ENCODE measurements around the gene PLIN3. TPM values are rescaled to one million over a fixed set of nuclear protein-coding genes. Genes with fewer than 3 reads are reported as not detected.
A peak's percentile ranks its signal among the peaks of the same experiment; 100 is the strongest.

The PLIN3 gene
- total and polyA plus RNA-seq, 9 of the 15 experiments (the other 6 are each of a cell fraction or from before 2014, with no cell fraction given), result 7.5 to 75.6 (median 43.1) TPM

DNA sequence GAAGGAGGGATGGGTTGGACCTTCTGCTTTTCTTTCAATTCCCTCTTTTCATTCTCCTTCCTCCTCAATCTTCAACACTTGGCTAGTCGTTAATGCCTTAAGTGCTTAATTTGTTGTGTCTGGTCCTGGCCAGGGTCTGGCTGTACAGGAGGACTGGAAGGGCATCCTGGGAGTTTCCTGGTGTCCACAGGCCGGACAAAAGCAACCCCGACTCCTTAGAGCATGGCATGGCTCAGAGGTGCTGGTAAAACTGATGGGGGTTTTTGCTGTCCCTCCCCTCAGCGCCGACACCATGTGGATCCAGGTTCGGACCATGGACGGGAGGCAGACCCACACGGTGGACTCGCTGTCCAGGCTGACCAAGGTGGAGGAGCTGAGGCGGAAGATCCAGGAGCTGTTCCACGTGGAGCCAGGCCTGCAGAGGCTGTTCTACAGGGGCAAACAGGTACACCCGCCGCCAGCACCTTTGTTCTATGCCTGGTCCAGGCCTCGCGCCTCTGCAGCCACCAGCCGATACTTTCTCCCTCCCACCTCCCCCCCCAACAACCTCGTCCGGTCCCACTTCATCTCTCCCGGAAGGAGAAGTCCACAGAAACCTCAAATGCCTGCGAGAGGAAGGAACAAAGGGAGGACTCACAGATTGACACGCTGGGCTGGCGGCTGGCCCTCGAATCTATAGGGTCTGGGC, 43.3 kb upstream of the PLIN3 start (continued):
- no peak for TF ChIP-seq ZKSCAN1 (IDR thresholded peaks at IDR 0.05; ENCODE audit: low read depth, low read length)
- no peak for TF ChIP-seq MYC (IDR thresholded peaks at IDR 0.05; ENCODE audit: low read depth, low read length)
- no peak for TF ChIP-seq MYC (CRISPR knock-in tag; IDR thresholded peaks at IDR 0.05; ENCODE audit: borderline replicate concordance, low read depth)
- no peak for TF ChIP-seq RAD21 (CRISPR knock-in tag; conservative IDR thresholded peaks at IDR 0.05 in 1 of 2, IDR thresholded peaks at IDR 0.05 in 1 of 2)
- no peak for TF ChIP-seq MCM2 (IDR thresholded peaks at IDR 0.05; ENCODE audit: low read depth)
- TF ChIP-seq COPS2 (conservative IDR thresholded peaks at IDR 0.05), result no peak
- no peak for TF ChIP-seq HDAC3 (IDR thresholded peaks at IDR 0.05; ENCODE audit: borderline replicate concordance, partially characterized antibody)
- no peak for TF ChIP-seq PTTG1 (tag; IDR thresholded peaks at IDR 0.05; ENCODE audit: low read depth)
- TF ChIP-seq BDP1 (IDR thresholded peaks at IDR 0.05; ENCODE audit: insufficient read depth, insufficient read length), result no peak
- TF ChIP-seq SREBF2 (CRISPR knock-in tag; IDR thresholded peaks at IDR 0.05), result no peak
- no peak for TF ChIP-seq TFAM (CRISPR knock-in tag; conservative IDR thresholded peaks at IDR 0.05)
- TF ChIP-seq NR1H2 (CRISPR knock-in tag; IDR thresholded peaks at IDR 0.05), result no peak
- TF ChIP-seq SRSF7 (optimal IDR thresholded peaks at IDR 0.05; ENCODE audit: low read depth, low read length), result no peak
- no peak for TF ChIP-seq CEBPZ (IDR thresholded peaks at IDR 0.05; ENCODE audit: borderline replicate concordance, low read depth, low read length)
- no peak for TF ChIP-seq C11orf30 (IDR thresholded peaks at IDR 0.05; ENCODE audit: low read depth)
- no peak for TF ChIP-seq HEY1 (CRISPR knock-in tag; IDR thresholded peaks at IDR 0.05; ENCODE audit: borderline replicate concordance)
- no peak for TF ChIP-seq SREBF1 (IDR thresholded peaks at IDR 0.05; ENCODE audit: borderline replicate concordance, low read depth, low read length)
- TF ChIP-seq ZNF408 (CRISPR knock-in tag; IDR thresholded peaks at IDR 0.05; ENCODE audit: low read depth), result no peak
- TF ChIP-seq GTF2E2 (tag; IDR thresholded peaks at IDR 0.05), result 0 out of 2 replicates have a peak, but pooled peaks have one; percentile 49
- no peak for TF ChIP-seq RERE (CRISPR knock-in tag; IDR thresholded peaks at IDR 0.05; ENCODE audit: borderline replicate concordance)

All from K562 (cell line).